HPDE6-E6E7 (cell line): ENCODE results near the gene NUBP2.

Experiments used
- DNase-seq: peaks from one replicate; pipeline ENCODE4 v3.0.0; 2011; ENCODE audit warnings: missing footprints; ENCODE audit errors: extremely low spot score

The NUBP2 gene

DNA sequence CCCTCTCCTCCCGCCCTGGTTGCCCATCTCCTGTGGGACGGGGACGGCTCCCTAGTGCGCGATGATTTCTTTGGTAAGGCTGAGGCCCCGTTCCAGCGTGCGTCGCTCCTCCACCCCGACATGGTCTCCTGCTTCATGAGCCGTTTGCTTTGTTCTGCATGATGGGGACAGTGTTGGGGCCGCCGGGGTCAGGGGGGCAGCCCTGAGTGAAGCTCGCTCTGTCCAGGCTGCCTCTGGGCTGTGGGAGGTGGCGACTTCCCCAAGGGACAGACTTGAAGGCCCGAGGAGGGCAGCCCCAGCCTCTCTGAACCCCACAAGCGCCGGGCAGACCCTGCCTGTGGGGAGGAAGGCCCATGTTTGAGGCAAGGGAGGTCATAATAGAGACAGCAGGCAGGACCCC is 23.8 kb upstream of the NUBP2 start:
- no peak for DNase-seq

DNA sequence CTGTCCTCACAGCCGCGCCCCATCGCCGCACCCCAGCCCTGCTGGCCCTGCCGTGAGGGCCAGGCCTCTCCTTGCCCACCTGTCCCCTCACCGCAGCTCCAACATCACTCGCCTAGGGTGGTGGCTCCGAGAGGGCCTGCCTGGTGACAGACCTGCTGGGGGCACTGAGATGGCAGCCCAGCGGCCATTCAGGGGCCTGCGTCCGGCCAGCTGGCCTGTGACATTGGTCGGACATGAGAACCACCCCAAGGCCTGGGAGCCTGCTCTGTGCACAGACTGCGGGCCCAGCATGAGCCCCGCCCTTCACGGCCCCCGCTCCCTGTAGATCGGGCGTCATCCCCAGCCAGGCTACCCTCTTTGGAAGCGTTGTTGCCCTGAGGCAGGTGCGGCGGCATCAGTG is 23.2 kb upstream of the NUBP2 start:
- DNase-seq = no peak

DNA sequence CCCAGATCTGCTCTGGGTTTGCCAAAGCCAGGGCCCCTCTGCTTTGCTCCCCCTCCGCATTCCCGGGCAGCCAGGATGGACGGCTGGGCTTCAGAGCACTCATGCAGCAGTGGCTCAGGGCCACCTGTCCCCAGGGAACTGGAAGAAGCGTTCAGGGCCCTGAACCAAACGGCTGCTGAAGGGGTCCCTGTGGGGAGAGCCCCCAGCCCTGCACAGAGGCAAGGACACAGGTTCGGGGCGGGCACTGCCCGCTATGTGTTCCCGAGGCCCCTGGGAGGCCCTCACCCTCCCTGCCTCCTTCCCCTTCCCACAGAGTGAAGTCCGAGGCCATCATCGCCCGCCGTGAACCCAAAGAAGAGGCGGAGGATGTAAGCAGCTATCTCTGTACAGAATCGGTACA is 21.8 kb upstream of the NUBP2 start:
- DNase-seq = no peak

DNA sequence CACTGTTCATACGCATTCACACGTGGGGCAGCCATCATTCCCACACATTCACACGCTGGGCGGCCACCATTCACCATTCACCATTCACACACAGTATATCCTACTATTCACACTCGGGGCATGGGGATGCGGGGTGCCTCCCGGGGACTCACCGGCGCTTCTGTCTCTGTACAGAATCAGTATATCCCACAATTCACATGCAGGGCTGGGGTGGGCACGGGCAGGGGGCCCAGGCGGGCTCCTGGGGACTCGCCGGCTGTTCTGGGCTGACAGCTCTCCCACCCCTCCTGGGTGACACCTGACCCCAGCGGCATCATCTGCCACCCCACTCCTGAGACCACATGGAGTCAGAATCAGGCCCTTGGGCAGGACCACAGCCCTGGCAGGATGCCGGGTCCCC is 21.0 kb upstream of the NUBP2 start:
- DNase-seq = no peak

DNA sequence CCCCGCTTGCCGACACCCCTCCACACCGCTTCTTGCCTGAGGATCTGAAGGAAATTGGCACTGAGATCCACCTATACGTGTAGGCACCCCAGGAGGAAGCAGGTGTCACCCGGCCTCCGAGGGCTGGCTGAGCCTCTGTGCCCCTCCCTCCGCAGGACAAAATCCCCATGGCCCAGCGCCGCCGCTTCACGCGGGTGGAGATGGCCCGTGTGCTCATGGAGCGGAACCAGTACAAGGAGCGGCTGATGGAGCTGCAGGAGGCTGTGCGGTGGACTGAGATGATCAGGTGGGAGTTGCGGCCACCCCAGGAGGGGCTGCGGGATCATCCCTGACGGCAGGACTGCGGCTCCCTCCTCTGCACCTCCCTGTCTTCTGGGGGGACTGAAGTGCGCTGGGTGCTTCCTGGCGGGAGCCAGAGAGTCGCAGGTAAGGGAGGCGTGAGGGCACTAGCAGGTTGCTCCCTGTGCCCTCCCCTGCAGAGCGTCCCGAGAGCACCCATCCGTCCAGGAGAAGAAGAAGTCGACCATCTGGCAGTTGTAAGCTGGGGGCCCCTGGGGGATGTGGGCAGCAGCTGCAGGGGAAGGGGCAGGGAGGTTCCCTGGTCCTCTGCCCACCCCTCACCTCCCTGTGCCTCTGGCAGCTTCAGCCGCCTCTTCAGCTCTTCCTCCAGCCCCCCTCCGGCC is 20.4 kb upstream of the NUBP2 start:
- no peak for DNase-seq

DNA sequence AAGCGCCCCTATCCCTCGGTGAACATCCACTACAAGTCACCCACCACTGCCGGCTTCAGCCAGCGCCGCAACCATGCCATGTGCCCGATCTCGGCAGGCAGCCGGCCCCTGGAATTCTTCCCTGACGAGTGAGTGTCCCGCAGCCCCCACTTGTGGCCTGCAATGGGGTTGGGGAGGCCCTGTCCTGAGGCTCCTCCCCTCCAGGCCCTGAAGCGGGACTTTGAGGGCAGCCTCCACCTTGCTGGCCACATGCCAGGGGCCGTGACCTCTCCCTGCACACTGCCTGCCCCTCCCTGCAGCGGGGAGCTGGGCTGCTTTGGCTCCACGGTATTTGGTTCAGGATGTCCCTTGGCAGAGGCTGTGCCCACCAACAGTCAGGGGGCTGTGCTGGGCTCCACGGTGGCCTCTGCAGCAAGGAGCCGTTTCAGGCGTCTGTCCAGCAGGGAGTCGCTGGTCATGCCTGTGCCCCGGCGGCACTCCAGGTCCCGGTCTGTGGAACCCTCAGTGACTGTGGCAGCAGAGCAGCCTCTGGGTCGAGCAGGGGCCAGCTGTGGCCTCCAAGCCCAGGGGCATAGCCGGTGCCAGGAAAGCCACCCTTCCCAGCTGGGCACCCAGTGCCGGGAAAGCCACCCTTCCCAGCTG is 19.8 kb upstream of the NUBP2 start:
- DNase-seq = no peak

DNA sequence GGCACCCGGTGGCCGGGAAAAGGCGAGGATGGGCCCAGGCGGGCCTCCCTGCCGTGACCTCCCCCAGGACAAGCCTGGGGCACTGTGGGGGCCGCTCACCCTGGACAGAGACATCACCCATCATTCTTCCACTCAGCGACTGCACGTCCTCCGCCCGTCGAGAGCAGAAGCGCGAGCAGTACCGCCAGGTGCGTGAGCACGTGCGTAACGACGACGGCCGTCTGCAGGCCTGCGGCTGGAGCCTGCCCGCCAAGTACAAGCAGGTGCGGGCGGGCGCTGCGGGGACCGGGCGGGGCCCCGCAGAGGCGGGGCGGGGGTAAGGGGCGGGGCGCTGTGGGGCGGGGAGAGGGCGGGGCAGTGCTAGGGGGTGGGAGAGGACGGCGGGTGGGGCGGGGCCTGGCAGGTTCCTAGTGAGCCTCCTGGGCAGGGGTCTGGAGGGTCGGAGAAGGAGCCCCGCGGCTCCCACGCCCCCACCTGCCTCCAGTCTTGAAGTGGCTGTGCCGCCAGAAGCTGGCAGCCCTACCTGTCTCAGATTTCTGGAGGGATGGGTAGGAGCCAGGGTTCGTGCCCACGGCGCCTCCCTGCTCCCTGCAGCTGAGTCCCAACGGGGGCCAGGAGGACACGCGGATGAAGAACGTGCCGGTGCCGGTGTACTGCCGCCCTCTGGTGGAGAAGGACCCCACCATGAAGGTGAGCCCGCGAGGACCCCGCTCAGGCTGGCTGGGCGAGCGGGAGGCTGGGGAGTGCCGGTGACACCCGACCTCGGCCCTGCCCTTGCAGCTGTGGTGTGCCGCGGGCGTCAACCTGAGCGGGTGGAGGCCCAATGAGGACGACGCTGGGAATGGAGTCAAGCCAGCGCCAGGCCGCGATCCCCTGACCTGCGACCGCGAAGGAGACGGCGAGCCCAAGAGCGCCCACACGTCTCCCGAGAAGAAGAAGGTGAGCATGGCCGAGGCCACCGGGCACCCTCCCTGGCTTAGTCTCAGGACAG is 18.9 kb upstream of the NUBP2 start:
- DNase-seq = no peak

DNA sequence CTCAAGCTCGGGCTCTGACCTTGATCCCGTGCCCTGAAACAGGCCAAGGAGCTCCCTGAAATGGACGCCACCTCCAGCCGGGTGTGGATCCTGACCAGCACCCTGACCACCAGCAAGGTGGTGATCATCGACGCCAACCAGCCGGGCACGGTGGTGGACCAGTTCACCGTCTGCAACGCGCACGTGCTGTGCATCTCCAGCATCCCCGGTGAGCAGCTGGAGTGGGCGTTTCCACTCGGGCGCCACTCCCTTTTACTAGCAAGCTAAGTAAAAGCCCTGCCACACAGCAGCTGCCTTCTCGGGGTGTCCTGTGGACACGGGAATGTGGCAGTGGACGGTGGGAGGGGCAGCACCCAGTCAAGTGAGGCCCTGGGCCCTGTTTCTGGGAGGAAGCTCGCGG is 17.8 kb upstream of the NUBP2 start:
- DNase-seq = no peak

DNA sequence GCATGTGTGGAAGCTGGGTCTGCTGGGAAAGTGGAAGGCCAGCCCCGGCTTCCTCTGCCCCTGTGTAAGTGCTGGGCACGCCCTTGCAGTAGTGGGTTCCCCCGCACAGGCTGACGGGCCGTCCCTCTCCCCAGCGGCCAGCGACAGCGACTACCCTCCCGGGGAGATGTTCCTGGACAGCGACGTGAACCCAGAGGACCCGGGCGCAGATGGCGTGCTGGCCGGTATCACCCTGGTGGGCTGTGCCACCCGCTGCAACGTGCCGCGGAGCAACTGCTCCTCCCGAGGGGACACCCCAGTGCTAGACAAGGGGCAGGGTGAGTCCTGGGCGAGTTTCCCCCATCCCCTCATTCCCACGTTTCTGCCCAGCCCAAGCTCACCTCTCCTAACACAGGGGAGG is 16.9 kb upstream of the NUBP2 start:
- no peak for DNase-seq

DNA sequence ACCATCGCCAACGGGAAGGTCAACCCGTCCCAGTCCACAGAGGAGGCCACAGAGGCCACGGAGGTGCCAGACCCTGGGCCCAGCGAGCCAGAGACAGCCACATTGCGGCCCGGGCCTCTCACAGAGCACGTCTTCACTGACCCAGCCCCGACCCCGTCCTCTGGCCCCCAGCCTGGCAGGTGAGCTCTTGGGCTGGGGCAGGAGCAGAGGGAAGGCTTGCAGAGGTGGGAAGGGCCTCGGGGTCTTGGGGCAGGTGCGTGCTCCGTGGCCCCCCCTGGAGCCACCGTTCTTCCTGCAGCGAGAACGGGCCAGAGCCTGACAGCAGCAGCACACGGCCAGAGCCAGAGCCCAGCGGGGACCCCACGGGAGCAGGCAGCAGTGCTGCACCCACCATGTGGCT is 16.5 kb upstream of the NUBP2 start:
- no peak for DNase-seq

DNA sequence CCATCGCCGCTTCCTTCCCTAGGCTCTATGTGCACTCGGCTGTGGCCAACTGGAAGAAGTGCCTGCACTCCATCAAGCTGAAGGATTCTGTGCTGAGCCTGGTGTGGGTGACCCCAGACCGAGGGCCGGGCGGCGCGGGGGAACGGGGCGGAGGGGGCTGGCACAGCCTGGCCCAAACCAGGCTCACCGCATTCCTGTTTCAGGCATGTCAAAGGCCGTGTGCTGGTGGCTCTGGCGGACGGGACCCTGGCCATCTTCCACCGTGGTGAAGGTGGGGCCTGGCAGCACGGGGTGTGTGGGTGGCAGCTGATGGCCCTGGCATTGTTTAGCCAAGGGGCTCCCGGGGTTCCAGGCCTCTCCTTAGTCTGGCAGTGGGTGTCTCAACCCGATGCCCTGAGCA is 16.1 kb upstream of the NUBP2 start:
- no peak for DNase-seq

DNA sequence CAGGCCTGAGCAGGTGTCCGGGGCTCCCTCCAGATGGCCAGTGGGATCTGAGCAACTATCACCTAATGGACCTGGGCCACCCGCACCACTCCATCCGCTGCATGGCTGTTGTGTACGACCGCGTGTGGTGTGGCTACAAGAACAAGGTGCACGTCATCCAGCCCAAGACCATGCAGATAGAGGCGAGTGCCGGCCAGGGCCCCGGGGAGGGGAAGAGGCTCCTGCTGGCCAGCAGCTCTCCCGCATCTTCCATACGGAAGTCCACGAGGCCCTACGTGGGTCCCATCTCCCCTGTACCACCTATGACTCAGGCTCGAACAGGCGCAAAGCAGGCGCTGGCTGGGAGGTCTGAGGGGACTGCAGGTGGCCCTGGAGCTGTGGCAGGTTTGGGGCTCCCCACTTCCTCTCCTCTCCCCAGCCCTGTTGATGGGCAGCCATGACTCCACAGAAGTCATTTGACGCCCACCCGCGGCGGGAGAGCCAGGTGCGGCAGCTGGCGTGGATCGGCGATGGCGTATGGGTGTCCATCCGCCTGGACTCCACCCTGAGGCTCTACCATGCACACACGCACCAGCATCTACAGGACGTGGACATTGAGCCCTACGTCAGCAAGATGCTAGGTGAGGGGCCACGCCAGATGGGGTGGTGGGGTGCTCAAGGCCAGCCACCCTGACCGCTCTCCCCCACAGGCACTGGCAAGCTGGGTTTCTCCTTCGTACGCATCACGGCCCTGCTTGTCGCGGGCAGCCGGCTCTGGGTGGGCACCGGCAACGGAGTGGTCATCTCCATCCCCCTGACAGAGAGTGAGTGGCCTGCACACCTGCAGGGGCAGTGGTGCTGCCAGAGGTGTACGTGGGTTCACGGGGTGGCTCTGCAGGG is 15.4 kb upstream of the NUBP2 start:
- no peak for DNase-seq

DNA sequence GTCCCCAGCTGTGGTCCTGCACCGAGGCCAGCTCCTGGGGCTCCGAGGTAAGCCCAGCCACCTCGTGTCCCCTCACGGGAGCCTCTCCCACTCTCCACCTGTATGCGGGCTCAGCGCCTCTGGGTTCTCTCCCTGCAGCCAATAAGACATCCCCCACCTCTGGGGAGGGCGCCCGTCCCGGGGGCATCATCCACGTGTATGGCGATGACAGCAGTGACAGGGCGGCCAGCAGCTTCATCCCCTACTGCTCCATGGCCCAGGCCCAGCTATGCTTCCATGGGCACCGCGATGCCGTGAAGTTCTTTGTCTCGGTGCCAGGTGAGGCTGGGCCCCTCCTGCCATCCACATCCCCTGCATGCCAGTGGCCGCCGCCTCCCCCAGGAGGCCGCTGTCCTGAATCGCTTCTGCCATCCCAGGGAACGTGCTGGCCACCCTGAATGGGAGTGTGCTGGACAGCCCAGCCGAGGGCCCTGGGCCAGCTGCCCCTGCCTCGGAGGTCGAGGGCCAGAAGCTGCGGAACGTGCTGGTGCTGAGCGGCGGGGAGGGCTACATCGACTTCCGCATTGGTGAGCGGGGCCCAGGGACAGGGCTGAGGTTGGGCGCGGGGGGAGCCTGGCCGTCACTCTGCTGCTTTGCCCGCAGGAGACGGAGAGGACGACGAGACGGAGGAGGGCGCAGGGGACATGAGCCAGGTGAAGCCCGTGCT is 14.5 kb upstream of the NUBP2 start:
- DNase-seq = no peak

DNA sequence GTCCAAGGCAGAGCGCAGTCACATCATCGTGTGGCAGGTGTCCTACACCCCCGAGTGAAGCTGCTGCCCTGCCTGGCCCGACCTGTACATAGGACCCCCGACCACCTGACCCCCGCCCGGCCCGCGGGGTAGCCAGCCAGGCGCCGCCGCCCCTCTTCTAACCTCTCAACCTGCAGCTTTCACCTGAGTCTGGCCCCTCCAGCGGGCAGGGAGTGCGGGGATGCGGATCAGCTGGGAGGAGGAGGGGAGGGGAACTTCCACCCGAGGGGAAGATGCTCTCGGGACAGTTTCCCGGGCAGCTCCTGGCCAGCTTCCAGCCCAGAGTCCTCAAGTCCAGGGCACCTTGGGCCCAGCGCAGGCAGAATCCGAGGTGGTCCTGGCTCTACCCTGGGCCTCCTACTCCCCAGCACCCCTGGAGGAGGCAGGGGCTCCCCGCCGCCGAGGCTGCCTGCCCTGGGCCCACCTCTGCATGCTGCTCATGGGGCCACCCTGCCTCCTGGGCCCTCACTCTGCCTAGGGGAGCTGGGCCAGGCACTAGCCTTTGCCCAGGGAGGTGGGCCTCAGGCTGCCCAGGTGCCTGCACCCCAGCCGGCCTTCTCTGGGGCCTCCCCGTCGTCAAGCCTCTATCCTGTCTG is 13.9 kb upstream of the NUBP2 start:
- no peak for DNase-seq

DNA sequence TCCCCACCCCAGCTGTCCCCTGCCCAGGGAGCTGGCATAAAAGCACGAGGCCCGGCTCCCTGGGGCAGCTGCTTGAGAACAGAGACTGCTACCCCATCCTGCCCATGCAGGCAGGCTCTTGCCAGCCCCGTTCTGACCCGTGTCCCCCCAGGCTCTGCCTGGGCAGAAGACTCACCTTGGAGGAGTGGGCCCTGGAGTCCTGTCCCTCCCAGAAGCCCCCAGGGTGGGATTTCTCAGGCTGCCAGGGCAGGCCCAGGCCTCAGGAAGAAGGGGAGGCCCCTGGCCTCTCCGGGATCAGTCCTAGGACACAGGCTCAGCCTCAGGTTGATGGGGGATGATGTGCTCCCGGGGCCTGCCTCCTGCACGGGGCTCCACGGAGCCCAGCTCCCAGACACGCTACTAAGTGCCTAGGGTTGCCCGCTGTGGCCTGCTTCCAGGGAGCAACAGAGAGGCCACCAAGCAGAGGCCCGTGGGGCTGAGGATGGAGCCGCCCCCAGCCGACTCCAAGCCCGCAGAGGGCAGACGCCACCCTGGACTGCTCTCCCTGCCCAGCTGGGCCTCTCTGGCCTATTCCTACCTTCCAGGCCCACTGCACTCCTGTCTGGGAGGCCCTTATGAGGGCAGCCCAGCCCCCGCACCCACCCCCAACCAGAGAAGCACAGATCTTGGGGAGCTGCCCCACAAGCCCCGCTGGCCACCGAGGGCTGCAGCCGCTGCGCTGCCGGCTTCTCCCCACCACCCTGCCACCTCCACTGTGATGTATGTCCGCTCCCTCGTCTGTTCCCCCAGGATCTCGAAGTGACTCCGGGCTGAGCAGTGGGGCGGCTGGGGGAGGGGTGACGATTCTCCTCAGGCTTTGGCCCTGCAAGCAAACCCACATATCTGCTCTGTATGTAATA is 13.1 kb upstream of the NUBP2 start:
- no peak for DNase-seq

DNA sequence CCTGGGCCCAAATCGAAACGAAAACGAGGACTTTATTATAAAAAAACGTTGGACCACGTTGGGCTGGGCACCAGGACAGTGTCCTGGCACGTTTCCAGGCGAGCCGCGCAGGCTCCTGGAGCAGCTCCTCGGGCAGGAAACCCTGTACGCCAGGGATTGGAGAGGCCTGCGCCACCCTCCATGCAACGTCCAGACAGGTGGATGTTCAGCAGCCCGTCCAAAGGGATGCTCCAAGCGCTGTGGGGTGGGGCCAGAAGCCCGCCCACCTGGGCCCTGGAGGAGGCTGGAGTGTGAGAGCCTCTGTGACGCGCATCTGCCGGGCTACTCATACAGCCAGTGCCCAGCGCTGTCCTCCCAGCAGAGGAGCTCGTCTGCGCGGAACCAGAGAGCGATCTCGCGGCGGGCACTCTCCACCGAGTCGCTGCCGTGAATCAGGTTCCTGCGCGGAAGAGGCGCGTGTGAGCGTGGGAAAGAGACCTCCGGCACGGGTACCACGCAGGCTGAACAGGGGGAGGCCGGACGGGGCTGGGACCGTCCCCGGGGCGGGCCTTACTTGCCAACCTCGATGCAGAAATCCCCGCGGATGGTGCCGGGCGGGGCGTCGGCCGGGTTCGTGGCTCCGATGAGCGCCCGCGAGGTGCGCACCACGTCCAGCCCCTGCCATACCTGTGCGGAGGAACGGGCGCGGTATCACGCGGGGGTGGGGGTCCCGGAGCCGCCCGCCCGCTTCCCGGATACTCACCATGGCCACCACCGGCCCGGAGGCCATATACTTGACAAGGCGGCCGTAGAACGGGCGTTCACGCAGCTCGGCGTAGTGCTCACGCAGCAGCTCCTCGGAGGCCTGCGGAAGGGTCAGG is 12.2 kb upstream of the NUBP2 start:
- peak; percentile 60 for DNase-seq

DNA sequence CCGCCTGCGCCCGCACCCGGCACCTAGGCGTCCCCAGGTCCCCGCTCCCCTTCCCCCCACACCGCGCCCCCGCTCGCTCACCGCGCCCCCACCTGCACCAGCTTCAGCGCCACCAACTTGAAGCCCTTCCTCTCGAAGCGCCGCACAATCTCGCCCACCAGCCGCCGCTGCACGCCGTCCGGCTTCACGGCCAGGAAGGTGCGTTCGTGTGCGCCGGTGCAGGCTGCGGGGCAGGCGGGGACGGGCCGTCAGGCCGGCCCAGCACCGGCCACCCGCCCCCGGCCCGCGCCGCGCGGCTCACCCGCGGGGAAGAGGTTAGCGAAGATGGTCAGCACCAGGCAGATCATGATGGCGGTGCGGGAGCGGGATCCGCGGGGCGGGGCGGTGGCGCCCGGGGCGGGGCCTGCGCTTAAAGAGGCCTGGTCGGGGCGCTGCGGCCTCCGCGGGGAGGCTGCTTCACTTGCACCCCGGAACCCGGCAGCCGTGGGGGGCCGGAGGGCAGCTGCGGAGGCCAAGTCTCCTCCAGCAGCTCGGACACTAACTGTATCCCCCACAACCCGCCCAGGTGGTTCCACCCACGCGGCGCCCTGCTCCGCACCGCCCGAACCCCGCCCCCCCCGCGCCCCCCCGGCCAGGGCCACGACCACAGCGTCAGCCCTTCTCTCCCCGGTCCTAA is 11.4 kb upstream of the NUBP2 start, which contains the start of gene NME3:
NME3 (minus strand) TSS at position 356 of the 676 bp plus-strand sequence; CDS start at position 347, 9 bp downstream.
- peak; percentile 66 for DNase-seq

DNA sequence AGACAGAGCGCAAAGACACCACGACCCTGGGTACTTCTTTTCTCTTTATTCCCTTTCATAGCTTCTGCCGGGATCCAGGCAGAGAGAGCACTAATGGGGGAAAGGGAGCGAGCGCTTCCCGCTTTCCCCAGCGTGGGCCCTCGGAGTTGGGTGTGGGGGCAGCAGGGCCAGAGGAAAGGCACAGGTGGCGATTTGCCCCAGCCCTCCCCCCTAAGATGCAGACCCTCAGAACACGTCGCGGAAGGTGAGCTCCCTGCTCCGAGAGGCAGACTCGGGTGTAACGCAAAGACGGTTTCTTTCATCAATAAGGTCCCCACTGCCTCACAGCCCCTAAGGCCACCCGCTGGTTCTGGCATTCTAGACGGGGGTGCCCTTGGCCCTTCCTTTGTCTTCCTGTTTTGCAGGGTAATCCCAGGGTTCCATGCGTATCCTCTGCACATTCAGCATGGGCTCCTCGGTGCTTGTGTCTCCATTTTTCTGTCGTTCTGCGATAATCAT is 10.8 kb upstream of the NUBP2 start:
- DNase-seq = no peak
